OCI-LY3 (cell line): ENCODE results near the gene CHST15.

Experiments
- CTCF ChIP-seq: fragments of 200-600, 300-600 bp; sonication (generic); IDR thresholded peaks from 2 replicates; pipeline ENCODE4 v1.5.1; 2014; ENCODE audit warnings: antibody characterized with exemption, low read length, low read depth
- EZH2phosphoT487 ChIP-seq: fragments of 200-600 bp; shearing (Covaris generic); IDR thresholded peaks from 2 replicates; pipeline ENCODE4 v1.6.1; 2018; ENCODE audit warnings: antibody characterized with exemption, mixed run types, low read depth

GRCh38 chr10:124120410-124121061, 27.1 kb upstream of the CHST15 start:
- no peak for TF ChIP-seq CTCF
- TF ChIP-seq EZH2phosphoT487, result no peak
